NT2/D1 (cell line): ENCODE measurements around the gene PPP1R3D.

ENCODE experiments used
- DNase-seq: peaks from one replicate; pipeline ENCODE4 v3.0.0-alpha.2; 2011; ENCODE audit warnings: low read depth, low spot score
- H3K27me3 ChIP-seq: 2 replicates; pipeline ENCODE4 v1.6.0; 2011; ENCODE audit warnings: mild to moderate bottlenecking; ENCODE audit not compliant: insufficient read length, insufficient read depth
- H3K36me3 ChIP-seq: 2 replicates; pipeline ENCODE4 v1.6.1; 2011; ENCODE audit warnings: mild to moderate bottlenecking, low read length, mixed read lengths; ENCODE audit not compliant: insufficient read depth, insufficient read length
- H3K4me1 ChIP-seq: 2 replicates; pipeline ENCODE4 v1.5.1; 2011; ENCODE audit not compliant: insufficient read depth, insufficient read length
- H3K4me3 ChIP-seq: 2 replicates; pipeline ENCODE4 v1.5.1; 2011; ENCODE audit warnings: low read depth; ENCODE audit not compliant: insufficient read length
- H3K9ac ChIP-seq: 2 replicates; pipeline ENCODE4 v1.6.0; 2011; ENCODE audit warnings: low read depth; ENCODE audit not compliant: insufficient read length
- H3K9me3 ChIP-seq: 2 replicates; pipeline ENCODE4 v1.5.1; 2011; ENCODE audit warnings: mild to moderate bottlenecking, low read length; ENCODE audit not compliant: insufficient read depth
- SUZ12 ChIP-seq: IDR thresholded peaks from 2 replicates; pipeline ENCODE4 v1.6.1; 2011; ENCODE audit not compliant: insufficient read length, insufficient read depth; ENCODE audit errors: extremely low read depth
- YY1 ChIP-seq: IDR thresholded peaks from 2 replicates; pipeline ENCODE4 v1.6.1; 2011; ENCODE audit not compliant: insufficient read length, insufficient read depth
- ZNF274 ChIP-seq: IDR thresholded peaks from 2 replicates; pipeline ENCODE4 v1.6.1; 2011; ENCODE audit warnings: mild to moderate bottlenecking, low read depth, low read length

PPP1R3D gene

DNA sequence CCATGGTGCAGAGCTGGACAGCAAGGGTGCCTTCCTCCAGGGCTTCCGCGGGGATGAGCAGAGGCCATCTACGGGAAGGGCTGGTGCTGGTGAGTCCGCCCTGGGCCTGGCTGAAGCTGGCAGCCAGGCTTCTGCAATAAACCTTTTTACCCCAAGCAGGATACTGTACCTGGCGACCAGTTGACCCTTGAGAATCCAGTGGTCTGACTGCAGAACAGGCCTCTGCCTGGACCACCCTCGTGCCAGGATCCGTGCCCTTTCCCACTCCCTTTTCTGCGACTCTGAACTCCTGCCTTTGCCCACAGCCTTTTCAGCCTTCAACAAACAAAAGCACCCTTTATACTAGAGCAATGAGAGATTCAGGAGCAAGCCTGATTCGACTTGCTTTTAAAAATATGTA, 37.0 kb upstream of the PPP1R3D start:
- Histone ChIP-seq H3K9me3 (no peaks in the 10 kb centered on the region), H3K9ac (no peak overlapping the region), H3K4me1 (no peaks in the 10 kb centered on the region), H3K27me3 (no peaks in the 10 kb centered on the region), H3K4me3 (no peak overlapping the region), H3K36me3 (no peaks in the 10 kb centered on the region)
- no peak for DNase-seq
- TF ChIP-seq YY1 (no peak), SUZ12 (no peak), ZNF274 (no peak)

DNA sequence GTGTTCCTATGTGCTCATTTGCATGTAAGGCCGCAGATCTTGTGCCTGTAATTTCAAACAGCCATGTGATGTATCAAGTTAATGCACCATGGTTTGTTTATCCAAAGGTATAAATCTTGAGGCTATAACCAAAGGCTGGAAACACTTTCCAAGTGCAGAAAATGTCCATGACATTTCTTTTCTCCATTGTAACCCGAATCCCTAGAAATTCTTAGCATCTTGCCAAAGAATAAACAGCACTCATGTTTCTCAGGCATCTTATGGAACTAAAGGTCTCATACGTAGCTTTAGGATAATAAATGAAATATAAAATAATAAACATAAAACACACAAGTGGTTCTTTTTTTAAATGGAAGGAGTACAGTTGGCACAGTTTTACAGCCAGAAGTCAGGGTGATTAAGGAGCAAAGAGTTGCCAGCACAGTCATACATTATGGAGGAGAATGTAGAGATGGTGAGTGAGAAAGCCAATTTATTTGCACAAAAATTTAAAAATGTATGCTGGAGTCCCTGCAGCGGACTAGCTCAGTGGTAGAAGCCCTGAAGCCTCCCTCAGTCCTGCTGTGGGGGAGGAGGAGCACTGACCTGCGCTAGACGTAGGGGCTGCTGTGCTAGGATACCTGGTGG, 36.2 kb upstream of the PPP1R3D start:
- TF ChIP-seq SUZ12 (no peak), ZNF274 (no peak), YY1 (no peak)
- H3K9ac ChIP-seq, result no peak overlapping the region
- no peaks in the 10 kb centered on the region for H3K9me3 ChIP-seq
- H3K27me3 ChIP-seq, result no peaks in the 10 kb centered on the region
- H3K4me3 ChIP-seq, result no peak overlapping the region
- no peaks in the 10 kb centered on the region for H3K36me3 ChIP-seq
- no peak for DNase-seq
- H3K4me1 ChIP-seq, result no peaks in the 10 kb centered on the region

DNA sequence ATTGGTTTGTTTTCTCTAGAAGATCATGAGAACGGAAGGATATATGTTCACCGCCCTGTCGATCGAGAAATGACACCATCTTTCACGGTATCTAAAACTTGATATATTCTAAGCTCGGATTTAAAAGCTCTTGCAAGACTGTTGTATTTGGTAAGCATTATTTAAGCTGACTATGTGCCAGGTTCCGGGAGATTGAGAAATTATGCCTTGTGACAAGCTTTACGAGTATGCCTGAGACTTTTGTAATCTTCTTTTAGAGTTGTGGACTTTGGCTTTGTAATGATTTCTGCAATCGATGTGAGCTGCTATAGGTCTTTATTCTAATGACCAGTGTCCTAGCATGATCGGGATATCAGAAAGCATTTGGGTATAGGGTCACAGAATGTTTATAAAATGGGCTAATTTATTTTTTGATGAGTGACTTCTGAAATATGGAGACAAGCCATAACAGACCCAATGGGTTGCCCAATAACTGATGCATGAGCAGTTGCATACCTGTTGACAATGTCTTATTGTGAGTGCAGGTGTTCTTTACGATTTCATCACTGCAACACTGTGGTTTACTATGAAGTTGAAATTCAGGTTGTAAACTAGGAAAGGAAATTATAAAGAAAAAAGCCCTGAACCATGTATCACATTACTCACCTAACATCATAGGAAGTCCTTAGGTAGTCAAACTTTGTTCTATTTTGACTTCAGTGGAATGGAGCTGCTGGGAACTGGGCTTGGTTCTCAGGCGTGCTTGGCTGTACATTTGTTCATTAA, 32.1 kb upstream of the PPP1R3D start:
- DNase-seq, result no peak
- H3K4me3 ChIP-seq, result no peak overlapping the region
- TF ChIP-seq ZNF274 (no peak), YY1 (no peak), SUZ12 (no peak)

DNA sequence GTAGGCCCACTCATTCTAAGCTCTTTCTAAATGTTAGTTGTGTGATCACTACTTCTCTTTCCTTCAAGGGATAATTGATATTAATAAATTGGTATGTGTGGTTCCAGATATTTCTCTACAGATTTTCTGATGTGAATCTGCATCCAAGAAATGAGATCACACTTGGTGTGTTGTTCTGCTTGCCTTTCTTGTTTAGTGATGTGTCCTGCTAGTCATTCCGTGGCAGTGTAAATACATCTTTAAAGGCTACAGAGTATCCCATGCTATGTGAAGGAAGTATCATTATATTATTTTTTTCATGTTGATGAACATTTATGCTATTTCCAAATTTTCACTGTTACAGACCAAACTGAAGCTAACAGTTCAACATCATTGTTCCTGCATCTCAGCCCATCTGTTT, 31.3 kb upstream of the PPP1R3D start:
- Histone ChIP-seq H3K9ac (no peak overlapping the region), H3K36me3 (no peaks in the 10 kb centered on the region), H3K27me3 (no peaks in the 10 kb centered on the region), H3K9me3 (no peaks in the 10 kb centered on the region), H3K4me3 (no peak overlapping the region), H3K4me1 (no peaks in the 10 kb centered on the region)
- TF ChIP-seq YY1, result no peak
- TF ChIP-seq ZNF274, result no peak
- no peak for TF ChIP-seq SUZ12
- no peak for DNase-seq

More for the DNA sequence above, 32.1 kb upstream of the PPP1R3D start:
- Histone ChIP-seq H3K36me3 (no peaks in the 10 kb centered on the region), H3K4me1 (no peaks in the 10 kb centered on the region), H3K9me3 (no peaks in the 10 kb centered on the region), H3K27me3 (no peaks in the 10 kb centered on the region), H3K9ac (no peak overlapping the region)

DNA sequence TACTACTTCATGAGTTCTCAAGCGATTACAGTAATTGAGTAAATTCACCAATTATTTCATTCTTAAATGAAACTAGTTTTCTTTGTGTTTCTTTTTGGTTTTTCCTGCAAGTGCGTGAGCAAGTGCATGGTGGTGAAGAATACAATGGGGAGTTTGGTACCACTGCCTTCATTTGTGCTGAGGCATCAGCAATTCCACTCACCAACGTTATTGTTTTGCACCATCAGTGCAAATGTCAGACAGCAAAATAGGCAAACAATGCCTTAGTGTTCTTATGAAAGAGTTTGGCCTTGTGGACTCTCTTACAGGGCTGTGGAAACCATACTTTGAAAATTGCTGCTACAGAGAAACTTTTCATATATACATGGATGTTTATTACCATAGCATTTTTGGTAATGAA, 26.3 kb upstream of the PPP1R3D start:
- no peak overlapping the region for H3K4me3 ChIP-seq
- DNase-seq, result no peak
- H3K36me3 ChIP-seq, result no peaks in the 10 kb centered on the region
- no peak overlapping the region for H3K9ac ChIP-seq
- no peaks in the 10 kb centered on the region for H3K27me3 ChIP-seq
- H3K9me3 ChIP-seq, result no peaks in the 10 kb centered on the region
- H3K4me1 ChIP-seq, result no peaks in the 10 kb centered on the region
- TF ChIP-seq SUZ12, result no peak
- TF ChIP-seq ZNF274, result no peak
- TF ChIP-seq YY1, result no peak

DNA sequence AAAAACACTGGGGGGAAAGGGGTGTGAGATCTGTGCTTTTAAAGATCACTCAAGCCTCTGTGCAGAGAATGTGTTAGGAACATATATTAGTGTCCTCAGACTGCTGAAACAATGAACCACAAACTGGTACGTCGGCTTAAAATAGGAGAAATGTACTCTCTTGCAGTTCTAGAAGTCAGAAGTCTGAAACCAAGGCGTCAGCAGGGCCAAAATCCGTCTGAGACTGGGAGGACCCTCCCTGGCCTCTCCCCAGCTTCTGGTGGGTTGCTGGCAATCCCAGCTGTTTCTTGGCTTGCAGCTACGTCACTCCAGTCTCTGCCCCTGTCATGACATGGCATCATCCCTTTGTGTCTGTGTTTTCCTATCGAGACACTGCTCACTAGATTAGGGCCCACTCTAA, 22.1 kb upstream of the PPP1R3D start:
- no peak for TF ChIP-seq ZNF274
- no peak for TF ChIP-seq YY1
- TF ChIP-seq SUZ12, result no peak
- H3K9ac ChIP-seq, result no peak overlapping the region
- no peaks in the 10 kb centered on the region for H3K9me3 ChIP-seq
- no peaks in the 10 kb centered on the region for H3K27me3 ChIP-seq
- no peak overlapping the region for H3K4me3 ChIP-seq
- no peaks in the 10 kb centered on the region for H3K4me1 ChIP-seq
- H3K36me3 ChIP-seq, result no peaks in the 10 kb centered on the region
- DNase-seq, result no peak

DNA sequence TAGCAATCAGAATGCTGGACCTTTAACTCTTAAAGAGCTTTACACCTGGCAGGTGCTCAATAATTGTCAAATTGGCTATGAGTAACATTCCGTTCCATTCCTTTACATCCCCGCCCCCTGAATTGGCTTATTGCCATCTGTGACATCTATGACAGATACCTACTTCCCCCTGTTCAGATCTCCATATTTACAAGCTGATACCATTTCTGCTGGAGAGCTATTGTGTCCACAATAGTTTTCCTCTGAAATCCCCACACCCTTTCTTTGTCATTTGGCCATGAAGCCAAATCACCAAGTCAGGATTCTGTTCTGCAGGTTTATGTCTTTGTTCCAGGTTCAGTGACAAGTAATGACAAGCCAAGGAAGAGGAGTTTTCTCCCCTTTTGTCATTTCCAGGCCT, 21.3 kb upstream of the PPP1R3D start:
- no peak overlapping the region for H3K9ac ChIP-seq
- H3K4me1 ChIP-seq, result no peaks in the 10 kb centered on the region
- no peaks in the 10 kb centered on the region for H3K27me3 ChIP-seq
- H3K9me3 ChIP-seq, result no peaks in the 10 kb centered on the region
- no peak overlapping the region for H3K4me3 ChIP-seq
- no peaks in the 10 kb centered on the region for H3K36me3 ChIP-seq
- TF ChIP-seq SUZ12, result no peak
- TF ChIP-seq YY1, result no peak
- no peak for TF ChIP-seq ZNF274
- no peak for DNase-seq

DNA sequence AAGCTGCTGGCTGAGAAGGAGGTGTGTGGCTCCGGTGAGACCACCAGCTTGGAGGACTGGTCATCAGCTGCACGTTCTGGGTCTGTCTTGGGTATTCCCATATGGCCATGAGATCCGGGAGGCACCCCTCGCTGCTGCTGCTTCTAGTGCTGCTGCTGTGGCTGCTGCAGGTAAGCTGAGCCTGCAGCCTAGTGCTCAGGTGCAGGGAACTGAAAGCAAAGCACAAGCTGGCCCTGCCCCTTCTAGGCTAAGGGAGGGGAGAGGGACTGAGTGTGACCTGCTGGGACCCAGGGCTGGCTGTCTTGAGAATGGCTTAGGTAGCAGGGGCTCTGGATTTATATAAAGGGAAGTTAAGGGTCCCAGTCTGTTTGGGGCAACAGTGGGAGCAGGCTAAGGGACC, 18.5 kb upstream of the PPP1R3D start:
- Histone ChIP-seq H3K9me3 (no peaks in the 10 kb centered on the region), H3K4me3 (no peak overlapping the region), H3K9ac (no peak overlapping the region), H3K27me3 (no peaks in the 10 kb centered on the region), H3K36me3 (no peaks in the 10 kb centered on the region), H3K4me1 (no peaks in the 10 kb centered on the region)
- TF ChIP-seq SUZ12, result no peak
- TF ChIP-seq YY1, result no peak
- no peak for TF ChIP-seq ZNF274
- DNase-seq, result no peak
